ENCODE results near the gene OAS2. TPM values are rescaled to one million over a fixed set of nuclear protein-coding genes. Genes with fewer than 3 reads are reported as not detected.

Gene OAS2
- total and polyA plus RNA-seq, 2 of the 8 experiments (the other 6 are each of a cell fraction or from before 2014, with no cell fraction given): 0.06 TPM; not detected in 1

DNA sequence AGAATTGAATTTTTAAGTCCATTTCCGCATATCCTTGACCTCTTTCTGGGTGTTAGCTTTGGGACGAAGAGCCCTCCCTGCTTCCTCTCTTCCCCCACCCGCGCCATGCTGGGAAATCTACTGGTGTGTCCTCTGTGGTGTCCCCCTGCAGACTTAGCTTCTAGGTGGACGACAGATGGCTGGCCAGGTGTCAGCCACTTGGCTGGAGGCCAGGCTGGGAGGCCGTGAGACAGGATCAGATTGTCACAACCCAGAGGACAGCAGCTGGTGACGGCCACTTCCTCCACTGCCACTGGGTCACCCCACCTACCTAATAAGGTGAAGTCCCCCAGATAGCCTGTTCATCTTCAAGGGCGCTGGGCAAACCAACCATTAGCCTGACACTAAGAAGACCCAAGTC lies 64.9 kb downstream of the OAS2 start:
- H3K4ac ChIP-seq (replicated peaks; ENCODE audit: insufficient read length, low read depth, low read length): no peak overlapping the region
- no peak overlapping the region for H2BK20ac ChIP-seq (ENCODE audit: low read length)
- H3K27ac ChIP-seq (ENCODE audit: low read depth, low read length): no peak overlapping the region
- no peak overlapping the region for H4K8ac ChIP-seq (ENCODE audit: extremely low read depth, insufficient read depth, low read length)
- ChIA-PET CTCF (ENCODE audit: partially characterized antibody) (interaction anchor here (1.9 kb wide), 1 partner anchor 50 kb away, joined by 9 read pairs; no protein-coding TSS in a partner anchor), POLR2A (ENCODE audit: partially characterized antibody) (no interaction called here)
- no peak overlapping the region for H3K56ac ChIP-seq (replicated peaks; ENCODE audit: insufficient read length, low read depth, low read length)
- no peaks in the 10 kb centered on the region for H3K36me3 ChIP-seq (ENCODE audit: control insufficient read depth in 2 of 4, insufficient read depth in 4 of 4, low read length in 3 of 4)
- H3K9ac ChIP-seq (replicated peaks in 1 of 4; ENCODE audit: extremely low read depth in 1 of 4, low read depth in 3 of 4, low read length in 3 of 4): no peak overlapping the region
- FAIRE-seq: no peak
- TF ChIP-seq, protein P1, sequence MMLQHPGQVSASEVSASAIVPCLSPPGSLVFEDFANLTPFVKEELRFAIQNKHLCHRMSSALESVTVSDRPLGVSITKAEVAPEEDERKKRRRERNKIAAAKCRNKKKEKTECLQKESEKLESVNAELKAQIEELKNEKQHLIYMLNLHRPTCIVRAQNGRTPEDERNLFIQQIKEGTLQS (IDR thresholded peaks at IDR 0.05; ENCODE audit: insufficient read depth, low read depth, low read length): no peak
- TF ChIP-seq RXRA (IDR thresholded peaks at IDR 0.05; ENCODE audit: insufficient read depth, low read depth, low read length) (no peak), ASH2L (IDR thresholded peaks at IDR 0.05; ENCODE audit: low read length) (no peak), CEBPB (IDR thresholded peaks at IDR 0.05; ENCODE audit: low read depth, low read length) (no peak), MAX (IDR thresholded peaks at IDR 0.05) (no peak)
- no peak overlapping the region for H3K23ac ChIP-seq (ENCODE audit: insufficient read length)
- WGBS, 2 experiments (ENCODE audit: extremely low coverage in 1 of 2, insufficient coverage in 1 of 2, insufficient read length in 1 of 2, insufficient replicate concordance in 2 of 2, low coverage in 1 of 2, low lambda C conversion rate in 2 of 2, missing lambda C conversion rate in 1 of 2): 89% methylated on average over 8 of the region's 8 CpGs; no CpG with 5 or more reads in 1 of the 2 experiments
- no peak overlapping the region for H3K18ac ChIP-seq (ENCODE audit: extremely low read depth, low read length)
- no peak overlapping the region for H4K91ac ChIP-seq (replicated peaks; ENCODE audit: insufficient read length, low read length)
- H2BK120ac ChIP-seq (replicated peaks; ENCODE audit: low read depth, low read length): no peak overlapping the region
- H3K4me3 ChIP-seq (ENCODE audit: extremely low read depth in 1 of 4, insufficient read depth in 2 of 4, low read depth in 3 of 4, low read length in 4 of 4): no peak overlapping the region
- peaks cover 5% of the 10 kb centered on the region; the same call in 1 of the 2 replicates for H3K23me2 ChIP-seq (ENCODE audit: low read depth, low read length)
- no peak overlapping the region for H2BK5ac ChIP-seq (ENCODE audit: low read depth, low read length)
- H2AK5ac ChIP-seq (ENCODE audit: low read depth, low read length): no peak overlapping the region
- H2BK15ac ChIP-seq (ENCODE audit: low read length): no peak overlapping the region
- no peak for DNase-seq (ENCODE audit: low read depth in 1 of 2, low spot score in 2 of 2)
- H3K9me3 ChIP-seq (ENCODE audit: insufficient read depth in 2 of 2, low read depth in 1 of 2, low read length in 1 of 2): no peaks in the 10 kb centered on the region
- H3K79me1 ChIP-seq (ENCODE audit: low read depth, low read length): no peaks in the 10 kb centered on the region
- H4K5ac ChIP-seq (ENCODE audit: insufficient read length, low read depth, low read length): no peak overlapping the region
- no peaks in the 10 kb centered on the region for H3K27me3 ChIP-seq (replicated peaks in 1 of 4; ENCODE audit: control insufficient read depth in 3 of 4, extremely low read depth in 1 of 4, insufficient read depth in 3 of 4, low read length in 3 of 4)
- no peaks in the 10 kb centered on the region for H4K20me1 ChIP-seq (replicated peaks in 1 of 2; ENCODE audit: control insufficient read depth in 1 of 2, insufficient read depth in 2 of 2, low read length in 2 of 2)
- H3K14ac ChIP-seq (ENCODE audit: insufficient read length): no peak overlapping the region
- no peak overlapping the region for H3K4me2 ChIP-seq (ENCODE audit: insufficient read depth in 1 of 2, low read depth in 2 of 2, low read length in 2 of 2)
- H3K4me1 ChIP-seq (replicated peaks in 1 of 4; ENCODE audit: control insufficient read depth in 3 of 4, insufficient read depth in 4 of 4, low read length in 3 of 4): no peaks in the 10 kb centered on the region
- no peak overlapping the region for H2BK12ac ChIP-seq (ENCODE audit: low read depth, low read length)
- H2AFZ ChIP-seq (ENCODE audit: low read length): no peak overlapping the region
- H3K79me2 ChIP-seq (ENCODE audit: control insufficient read depth in 1 of 2, insufficient read depth in 2 of 2, low read length in 2 of 2): no peaks in the 10 kb centered on the region
